Fibroblast of the aortic adventitia (primary cell): ENCODE results near the gene THOC6. TPM values are rescaled to one million over a fixed set of nuclear protein-coding genes. Genes with fewer than 3 reads are reported as not detected.

Source experiments
- DNase-seq: peaks from one replicate; pipeline ENCODE4 v3.0.0-alpha.2; 2010; ENCODE audit warnings: low read depth
- H3K4me3 ChIP-seq: 2 replicates; pipeline ENCODE4 v1.5.1; 2011; ENCODE audit warnings: low read depth, mild to moderate bottlenecking, control low read depth, low read length, moderate library complexity
- CTCF ChIP-seq: IDR thresholded peaks from 2 replicates; pipeline ENCODE4 v1.5.1; 2011; ENCODE audit warnings: mild to moderate bottlenecking, low read length, control low read depth, inconsistent platforms; ENCODE audit not compliant: insufficient read depth
- total RNA-seq: library from RNA; depleted of rRNA; stranded (reverse); fragments of >200 nt; gene quantifications from 2 replicates; pipeline ENCODE4 v1.2.3, GENCODE V29; 2012; ENCODE audit warnings: low replicate concordance

The THOC6 gene
- total RNA-seq, 1 donor: 30.2 TPM

- no peak for DNase-seq
- peak overlapping the region; percentile 75 for H3K4me3 ChIP-seq
- TF ChIP-seq CTCF: no peak
Observed at GRCh38 chr16:2979669-2980226, 44.1 kb upstream of the THOC6 start.

GRCh38 chr16:2980227-2981176, 43.3 kb upstream of the THOC6 start, which contains the start of gene PKMYT1:
PKMYT1 (minus strand) TSS chr16:2980446; CDS start chr16:2979657, 789 bp downstream.
- peak; percentile 79 for DNase-seq
- TF ChIP-seq CTCF: no peak
- peak within 1 kb of the TSS; percentile 86 for H3K4me3 ChIP-seq

- H3K4me3 ChIP-seq: no peak overlapping the region
- no peak for TF ChIP-seq CTCF
- DNase-seq: no peak
Observed at GRCh38 chr16:2981177-2981898, 42.5 kb upstream of the THOC6 start.

GRCh38 chr16:2981899-2982250, 42.0 kb upstream of the THOC6 start:
- no peak overlapping the region for H3K4me3 ChIP-seq
- no peak for DNase-seq
- TF ChIP-seq CTCF: no peak

- TF ChIP-seq CTCF: no peak
- no peak overlapping the region for H3K4me3 ChIP-seq
- no peak for DNase-seq
Observed at GRCh38 chr16:2982402-2982801, 41.4 kb upstream of the THOC6 start.

- H3K4me3 ChIP-seq: peak overlapping the region; percentile 41
- TF ChIP-seq CTCF: peak; percentile 62
- peak; percentile 65 for DNase-seq
Observed at GRCh38 chr16:2983706-2984136, 40.1 kb upstream of the THOC6 start.
